GM13976 (cell line): Measurements from ENCODE around the gene SIGLEC7.
"Not testable (repeated sequence)": the region's sequence is repeated elsewhere in the genome, so short reads cannot be mapped to it uniquely, and the experiment has no call there.

Experiments
- DNase-seq: peaks from one replicate; pipeline ENCODE4 v3.0.0; 2012; ENCODE audit warnings: low spot score
- in situ Hi-C: fragments of 300-500 bp; cut with MboI; formaldehyde crosslinking; loops from one replicate; pipeline ENCODE4 v1.12.0; 2022; ENCODE audit warnings: low sequenced_read_pairs, mixed read lengths, inconsistent platforms; ENCODE audit not compliant: unreplicated experiment
- TF ChIP-seq, protein P1 (sequence below): IDR thresholded peaks from 2 replicates; pipeline ENCODE4 v1.5.1; 2012; ENCODE audit warnings: borderline replicate concordance, mild to moderate bottlenecking; ENCODE audit not compliant: insufficient read depth; ENCODE audit errors: extremely low read depth, missing control alignments, control extremely low read depth

SIGLEC7 gene

DNA sequence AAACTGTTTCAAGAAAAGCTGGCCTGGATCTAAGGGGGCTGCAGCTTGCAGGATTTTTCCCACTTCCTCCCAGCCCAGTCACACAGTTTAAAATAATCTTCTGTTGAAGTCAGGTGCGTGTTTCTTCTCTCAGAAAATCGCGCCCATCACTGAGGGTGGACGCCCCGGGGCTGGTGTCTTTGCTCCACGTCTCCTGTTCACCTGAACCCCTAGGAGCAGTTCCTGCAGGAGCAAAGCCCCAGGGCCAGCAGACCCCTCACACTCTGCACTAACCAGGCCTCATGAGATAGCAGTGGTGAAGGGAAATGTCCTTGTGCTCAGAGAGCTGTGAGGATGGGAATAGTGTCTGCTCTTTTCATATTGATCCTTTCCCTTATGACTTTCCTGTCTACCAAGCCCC is 920 bp upstream of the SIGLEC7 start:
- in situ Hi-C loops, result no loop called here
- DNase-seq, result no peak
- TF ChIP-seq, protein P1, sequence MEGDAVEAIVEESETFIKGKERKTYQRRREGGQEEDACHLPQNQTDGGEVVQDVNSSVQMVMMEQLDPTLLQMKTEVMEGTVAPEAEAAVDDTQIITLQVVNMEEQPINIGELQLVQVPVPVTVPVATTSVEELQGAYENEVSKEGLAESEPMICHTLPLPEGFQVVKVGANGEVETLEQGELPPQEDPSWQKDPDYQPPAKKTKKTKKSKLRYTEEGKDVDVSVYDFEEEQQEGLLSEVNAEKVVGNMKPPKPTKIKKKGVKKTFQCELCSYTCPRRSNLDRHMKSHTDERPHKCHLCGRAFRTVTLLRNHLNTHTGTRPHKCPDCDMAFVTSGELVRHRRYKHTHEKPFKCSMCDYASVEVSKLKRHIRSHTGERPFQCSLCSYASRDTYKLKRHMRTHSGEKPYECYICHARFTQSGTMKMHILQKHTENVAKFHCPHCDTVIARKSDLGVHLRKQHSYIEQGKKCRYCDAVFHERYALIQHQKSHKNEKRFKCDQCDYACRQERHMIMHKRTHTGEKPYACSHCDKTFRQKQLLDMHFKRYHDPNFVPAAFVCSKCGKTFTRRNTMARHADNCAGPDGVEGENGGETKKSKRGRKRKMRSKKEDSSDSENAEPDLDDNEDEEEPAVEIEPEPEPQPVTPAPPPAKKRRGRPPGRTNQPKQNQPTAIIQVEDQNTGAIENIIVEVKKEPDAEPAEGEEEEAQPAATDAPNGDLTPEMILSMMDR, result no peak

DNA sequence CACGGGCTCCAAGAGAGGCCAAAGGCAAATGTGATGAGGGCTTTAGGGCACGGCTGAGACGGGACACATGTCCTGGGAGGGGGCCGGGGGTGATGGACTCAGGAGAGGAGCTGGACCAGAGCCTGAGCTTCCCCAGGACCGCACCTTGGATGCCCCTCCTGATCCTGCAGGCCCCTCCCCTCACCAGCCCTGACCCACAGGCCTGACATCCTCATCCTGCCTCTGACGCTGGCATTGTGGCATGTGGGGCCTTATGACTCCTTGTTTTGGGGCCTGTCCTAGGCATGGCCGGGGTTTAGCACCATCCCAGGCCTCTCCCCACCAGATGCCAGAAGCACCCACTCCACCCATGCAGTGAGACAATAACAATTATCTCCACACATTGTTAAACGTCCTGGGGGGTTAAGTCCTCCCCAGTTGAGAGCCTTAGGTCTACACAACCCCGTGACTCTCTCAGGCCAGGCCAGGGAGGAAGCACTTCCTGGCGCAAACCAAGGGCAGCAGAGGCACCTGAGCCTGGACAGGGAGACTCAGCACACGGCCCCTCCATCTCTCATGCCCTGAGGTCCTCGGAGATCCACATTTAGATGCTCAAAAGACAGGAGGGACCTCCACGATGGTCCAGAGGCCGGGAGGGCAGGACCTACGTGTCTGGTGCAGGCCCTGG is 841 bp downstream of the SIGLEC7 start:
- DNase-seq, in situ Hi-C loops: not testable (repeated sequence)

DNA sequence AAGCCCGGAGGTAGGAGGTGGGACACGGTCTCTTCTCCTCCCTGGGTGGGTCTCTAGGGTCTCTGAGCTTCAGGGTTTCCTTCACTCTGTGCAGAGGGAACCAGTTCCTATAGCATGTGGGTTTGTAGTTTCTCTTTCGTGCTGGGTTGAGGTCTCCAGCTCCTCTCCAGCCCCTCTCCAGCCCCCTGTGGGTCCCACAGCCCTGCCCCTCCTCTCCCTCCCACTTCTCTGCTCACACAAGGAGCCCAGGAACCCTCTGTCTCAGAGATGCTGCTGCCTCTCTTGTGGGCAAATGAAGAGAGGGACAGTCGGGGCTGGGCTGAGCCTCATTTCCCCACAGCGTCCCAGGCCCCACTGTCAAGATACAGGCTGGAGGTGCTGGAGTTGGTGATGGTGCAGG is 1.4 kb downstream of the SIGLEC7 start:
- in situ Hi-C loops, result no loop called here
- TF ChIP-seq, protein P1, result no peak

DNA sequence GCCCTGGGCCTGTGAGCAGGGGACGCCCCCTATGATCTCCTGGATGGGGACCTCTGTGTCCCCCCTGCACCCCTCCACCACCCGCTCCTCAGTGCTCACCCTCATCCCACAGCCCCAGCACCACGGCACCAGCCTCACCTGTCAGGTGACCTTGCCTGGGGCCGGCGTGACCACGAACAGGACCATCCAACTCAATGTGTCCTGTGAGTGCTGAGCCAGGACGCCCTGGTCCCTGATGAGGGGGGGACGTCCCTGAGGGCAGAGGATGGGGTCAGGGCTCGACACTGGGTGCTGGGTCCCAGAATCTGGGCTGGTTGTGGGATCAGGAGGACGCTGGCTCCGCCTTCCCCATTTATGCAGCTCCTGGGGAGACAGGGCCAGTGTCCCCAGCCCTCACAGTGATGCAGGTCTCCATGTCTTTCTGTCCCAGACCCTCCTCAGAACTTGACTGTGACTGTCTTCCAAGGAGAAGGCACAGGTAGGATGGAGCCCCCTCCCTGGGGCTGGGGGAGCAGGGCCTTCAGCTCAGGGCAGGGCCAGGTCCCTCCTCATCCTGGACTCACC is 2.5 kb downstream of the SIGLEC7 start:
- in situ Hi-C loops, result no loop called here
- TF ChIP-seq, protein P1, result no peak
- DNase-seq, result no peak

More for the DNA sequence above, 1.4 kb downstream of the SIGLEC7 start:
- no peak for DNase-seq

DNA sequence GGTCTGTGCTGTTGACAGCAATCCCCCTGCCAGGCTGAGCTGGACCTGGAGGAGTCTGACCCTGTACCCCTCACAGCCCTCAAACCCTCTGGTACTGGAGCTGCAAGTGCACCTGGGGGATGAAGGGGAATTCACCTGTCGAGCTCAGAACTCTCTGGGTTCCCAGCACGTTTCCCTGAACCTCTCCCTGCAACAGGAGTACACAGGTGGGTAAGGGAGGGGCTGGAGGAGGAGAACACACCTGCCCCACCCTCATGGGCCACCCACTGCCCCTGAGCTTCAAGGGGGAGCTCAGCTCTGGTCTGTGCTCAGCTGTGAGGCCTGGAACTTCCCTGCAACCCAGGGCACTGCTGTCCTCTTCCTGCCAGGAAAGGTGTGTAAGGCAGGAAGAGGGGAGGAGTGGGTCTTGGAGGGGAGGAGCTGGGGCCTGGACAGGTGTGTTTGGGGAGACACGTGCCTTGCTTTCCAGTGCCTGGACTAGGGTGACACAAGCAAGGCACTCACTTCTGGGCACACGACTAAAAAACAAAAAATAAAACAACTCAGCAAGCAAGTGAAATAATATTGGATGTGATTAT is 3.9 kb downstream of the SIGLEC7 start:
- DNase-seq, result no peak
- in situ Hi-C loops, result no loop called here
- TF ChIP-seq, protein P1, result no peak

DNA sequence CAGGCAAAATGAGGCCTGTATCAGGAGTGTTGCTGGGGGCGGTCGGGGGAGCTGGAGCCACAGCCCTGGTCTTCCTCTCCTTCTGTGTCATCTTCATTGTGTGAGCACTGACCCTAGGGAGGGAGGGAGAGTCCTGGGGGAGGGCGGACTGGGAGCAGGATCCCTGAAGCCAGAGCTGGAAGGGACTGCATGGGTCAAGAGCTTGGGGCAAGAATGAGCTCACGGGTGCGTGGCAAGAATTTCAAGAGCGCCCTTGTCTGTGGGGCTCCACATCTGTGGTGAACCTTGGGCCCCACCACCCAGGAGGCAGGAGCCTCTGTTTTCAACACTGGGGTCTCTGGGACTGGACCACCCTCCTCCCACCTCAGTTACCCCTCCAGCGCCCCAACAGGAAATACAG is 4.7 kb downstream of the SIGLEC7 start:
- no peak for DNase-seq
- in situ Hi-C loops, result no loop called here
- TF ChIP-seq, protein P1, result no peak

DNA sequence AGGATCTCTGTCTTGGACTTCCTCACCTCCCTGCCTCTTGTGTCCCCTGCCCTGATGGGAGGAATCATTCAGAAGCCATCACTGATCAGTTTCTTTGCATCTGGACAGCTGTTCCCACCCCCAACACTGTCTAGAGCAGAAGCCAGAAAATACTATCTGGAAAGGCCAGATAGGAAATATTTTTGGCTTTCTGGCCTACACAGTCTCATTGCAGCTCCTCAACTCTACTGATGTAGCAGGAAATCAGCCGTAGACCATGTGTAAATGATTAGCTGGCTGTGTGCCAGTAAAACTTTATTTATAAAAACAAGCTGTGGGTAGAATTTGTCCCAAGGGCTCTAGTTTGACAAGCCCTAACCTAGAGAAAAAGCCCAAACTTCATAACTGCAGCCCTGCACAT is 5.6 kb downstream of the SIGLEC7 start:
- in situ Hi-C loops, result no loop called here
- no peak for DNase-seq
- TF ChIP-seq, protein P1, result no peak
